Activated T-cell treated with anti-CD3 and anti-CD28 coated beads for 48 hours (primary cell): ENCODE data around the gene RANBP3.

Experiments
- DNase-seq: peaks from one replicate; pipeline ENCODE4 v3.0.0-alpha.2; 2020; ENCODE audit warnings: low read depth

Gene RANBP3

GRCh38 chr19:5950741-5951140 is 27.2 kb downstream of the RANBP3 start:
- no peak for DNase-seq

GRCh38 chr19:5949792-5950305 is 28.1 kb downstream of the RANBP3 start:
- peak; percentile 26 for DNase-seq

GRCh38 chr19:5948752-5949564 is 29.0 kb downstream of the RANBP3 start:
- no peak for DNase-seq

- no peak for DNase-seq
Observed at GRCh38 chr19:5947435-5947834, 30.5 kb downstream of the RANBP3 start.

GRCh38 chr19:5943623-5944022 is 34.3 kb downstream of the RANBP3 start:
- no peak for DNase-seq

GRCh38 chr19:5943045-5943444 is 34.9 kb downstream of the RANBP3 start:
- no peak for DNase-seq

GRCh38 chr19:5941673-5942072 is 36.3 kb downstream of the RANBP3 start:
- DNase-seq: no peak

GRCh38 chr19:5940260-5941208 is 37.4 kb downstream of the RANBP3 start:
- DNase-seq: no peak

GRCh38 chr19:5937550-5937949 is 40.4 kb downstream of the RANBP3 start:
- DNase-seq: no peak

- DNase-seq: no peak
Observed at GRCh38 chr19:5936292-5936592, 41.7 kb downstream of the RANBP3 start.

- no peak for DNase-seq
Observed at GRCh38 chr19:5935473-5936291, 42.3 kb downstream of the RANBP3 start.

GRCh38 chr19:5934774-5935472 is 43.0 kb downstream of the RANBP3 start:
- no peak for DNase-seq

- DNase-seq: no peak
Observed at GRCh38 chr19:5934069-5934401, 43.9 kb downstream of the RANBP3 start.

GRCh38 chr19:5933391-5934068 is 44.4 kb downstream of the RANBP3 start:
- no peak for DNase-seq

GRCh38 chr19:5932609-5933262 is 45.2 kb downstream of the RANBP3 start:
- no peak for DNase-seq

- DNase-seq: no peak
Observed at GRCh38 chr19:5932146-5932545, 45.8 kb downstream of the RANBP3 start.

GRCh38 chr19:5931251-5931650 is 46.7 kb downstream of the RANBP3 start:
- DNase-seq: no peak

- no peak for DNase-seq
Observed at GRCh38 chr19:5929625-5930024, 48.3 kb downstream of the RANBP3 start.

- no peak for DNase-seq
Observed at GRCh38 chr19:5929179-5929578, 48.8 kb downstream of the RANBP3 start.

GRCh38 chr19:5927441-5927821 is 50.5 kb downstream of the RANBP3 start:
- DNase-seq: no peak
